ENCODE results near the gene TSSK3.
"Not testable (repeated sequence)": the region's sequence is repeated elsewhere in the genome, so short reads cannot be mapped to it uniquely, and the experiment has no call there.

TSSK3 gene

DNA sequence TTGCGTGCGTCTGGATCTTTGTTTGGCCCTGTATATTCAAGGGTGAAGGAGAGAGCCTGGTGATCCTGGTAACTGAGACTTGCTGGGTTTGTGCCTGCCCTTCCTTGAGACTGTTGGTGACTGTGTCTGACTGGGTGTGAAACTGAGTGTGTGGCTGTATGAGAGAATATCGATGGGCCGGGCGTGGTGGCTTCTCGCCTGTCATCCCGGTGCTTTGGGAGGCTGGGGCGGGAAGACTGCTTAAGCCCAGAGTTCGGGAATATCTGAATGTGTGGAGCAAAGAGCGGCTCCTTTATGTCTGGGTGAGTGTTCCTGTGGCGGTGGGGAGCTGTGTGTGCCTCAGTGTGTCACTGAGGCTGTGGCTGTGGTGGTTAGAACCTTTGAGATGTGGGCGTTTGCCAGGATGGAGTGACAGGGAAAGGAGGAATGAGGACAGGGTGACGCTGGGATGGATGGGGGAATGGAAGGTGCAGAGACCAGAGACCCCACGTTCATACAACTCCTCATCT, 23.6 kb upstream of the TSSK3 start:
- no peak for DNase-seq (ENCODE audit: low spot score)

DNA sequence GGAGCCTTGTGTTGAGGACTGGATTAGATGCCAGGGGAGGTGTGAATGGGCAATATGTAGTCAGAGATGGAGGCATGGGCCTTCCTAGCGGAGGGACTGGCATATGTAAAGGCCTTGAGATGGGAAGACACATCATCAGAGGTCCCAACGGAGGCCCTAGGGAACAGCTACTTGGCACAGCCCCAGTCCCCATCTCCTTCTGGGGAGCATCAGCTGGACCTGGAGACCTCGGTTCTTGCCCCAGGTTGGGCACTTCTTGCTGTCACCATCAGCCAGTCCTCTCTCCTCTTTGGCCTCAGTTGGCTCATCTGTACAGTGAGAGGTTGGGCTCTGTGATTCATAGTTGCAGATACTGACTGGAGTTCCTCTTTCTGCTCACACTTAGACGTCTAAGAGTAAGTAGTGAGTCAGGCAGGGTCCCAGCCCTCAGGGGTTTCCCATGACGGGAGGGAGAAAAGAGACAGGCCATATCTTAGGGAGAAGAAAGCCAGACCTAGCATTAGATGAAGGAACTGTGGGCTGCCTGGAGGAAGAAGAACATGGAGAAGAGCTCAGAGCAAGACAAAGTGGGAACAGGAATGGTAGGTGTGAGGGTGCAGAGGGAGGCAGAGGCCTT, 22.9 kb upstream of the TSSK3 start:
- DNase-seq (ENCODE audit: low spot score): no peak

- no peak for DNase-seq (ENCODE audit: low spot score)
Measured at GRCh38 chr1:32341186-32341757, 21.1 kb upstream of the TSSK3 start.

DNA sequence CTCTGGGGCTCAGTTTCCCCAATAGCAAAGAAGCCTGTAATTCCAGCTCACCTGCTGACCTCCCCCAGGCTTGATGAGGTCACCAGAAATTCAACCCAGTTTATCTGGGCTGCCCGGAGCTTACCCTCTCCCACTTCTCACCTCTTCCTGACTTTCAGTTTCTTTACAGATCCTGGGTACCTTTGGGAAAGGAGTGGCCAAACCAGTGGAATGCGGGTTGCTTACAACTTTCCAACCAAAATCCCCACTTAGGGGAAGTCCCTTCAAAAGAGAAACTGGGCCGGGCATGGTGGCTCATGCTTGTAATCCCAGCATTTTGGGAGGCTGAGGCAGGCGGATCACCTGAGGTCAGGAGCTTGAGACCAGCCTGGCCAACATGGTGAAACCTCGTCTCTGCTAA, 20.4 kb upstream of the TSSK3 start:
- no peak for DNase-seq (ENCODE audit: low spot score)

GRCh38 chr1:32342704-32343103, 19.6 kb upstream of the TSSK3 start:
- DNase-seq (ENCODE audit: low spot score): no peak

DNA sequence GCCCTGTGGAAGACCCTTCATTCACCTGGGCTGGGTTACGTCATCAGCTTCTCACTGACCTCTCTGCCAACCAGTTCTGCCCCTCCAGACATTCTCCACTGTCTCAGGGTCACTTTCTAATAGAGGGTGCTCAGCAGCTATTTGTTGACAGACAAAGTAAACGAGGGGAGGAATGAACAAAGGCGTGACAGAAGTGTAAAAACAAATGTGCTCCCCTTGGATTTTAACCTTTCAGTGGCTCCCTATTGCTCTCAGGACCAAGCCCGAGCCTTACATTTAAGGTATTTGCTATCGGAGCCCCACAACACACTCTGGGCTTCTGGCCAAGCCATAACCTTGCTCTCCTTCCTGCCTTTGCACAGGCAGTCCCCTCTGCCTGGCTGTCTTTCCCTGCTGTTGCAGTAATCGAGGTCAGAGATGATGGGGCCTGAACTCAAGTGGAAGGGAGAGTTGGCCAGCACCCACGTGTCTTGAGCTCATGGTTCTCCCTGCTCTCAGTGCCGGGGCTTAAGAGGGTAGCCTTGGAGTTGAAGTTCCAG, 17.0 kb upstream of the TSSK3 start:
- DNase-seq (ENCODE audit: low spot score): no peak

DNA sequence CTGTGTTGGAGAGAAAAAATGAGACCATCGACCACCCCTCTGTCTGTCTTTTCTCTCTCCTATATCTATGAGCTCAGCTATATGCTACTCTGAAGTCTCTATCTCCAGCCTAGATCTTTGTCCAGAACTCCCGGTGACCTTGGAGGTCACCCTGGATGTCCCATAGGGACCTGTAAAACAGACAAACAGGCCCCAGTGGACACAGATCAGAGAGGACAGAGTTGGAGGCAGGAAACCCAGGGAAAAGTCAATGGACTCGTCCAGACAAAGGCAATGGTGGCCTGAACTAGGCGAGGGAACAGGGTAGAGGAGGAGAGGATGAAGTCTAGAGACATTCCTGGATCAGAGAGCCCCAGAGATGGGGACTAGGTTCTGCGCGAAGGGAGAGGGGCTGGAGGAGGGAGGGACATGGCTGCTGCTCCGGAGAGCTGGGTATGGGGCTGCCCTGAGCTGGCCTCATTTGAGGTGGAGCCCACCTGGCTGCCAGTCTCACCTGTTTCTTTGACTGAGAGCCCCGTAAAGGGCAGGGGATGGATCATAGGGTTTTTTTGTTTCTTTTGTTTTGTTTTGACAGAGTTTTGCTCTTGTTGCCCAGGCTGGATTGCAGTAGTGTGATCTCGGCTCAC, 15.7 kb upstream of the TSSK3 start:
- no peak for DNase-seq (ENCODE audit: low spot score)

- no peak for DNase-seq (ENCODE audit: low spot score)
Measured at GRCh38 chr1:32349211-32349708, 13.1 kb upstream of the TSSK3 start.

DNA sequence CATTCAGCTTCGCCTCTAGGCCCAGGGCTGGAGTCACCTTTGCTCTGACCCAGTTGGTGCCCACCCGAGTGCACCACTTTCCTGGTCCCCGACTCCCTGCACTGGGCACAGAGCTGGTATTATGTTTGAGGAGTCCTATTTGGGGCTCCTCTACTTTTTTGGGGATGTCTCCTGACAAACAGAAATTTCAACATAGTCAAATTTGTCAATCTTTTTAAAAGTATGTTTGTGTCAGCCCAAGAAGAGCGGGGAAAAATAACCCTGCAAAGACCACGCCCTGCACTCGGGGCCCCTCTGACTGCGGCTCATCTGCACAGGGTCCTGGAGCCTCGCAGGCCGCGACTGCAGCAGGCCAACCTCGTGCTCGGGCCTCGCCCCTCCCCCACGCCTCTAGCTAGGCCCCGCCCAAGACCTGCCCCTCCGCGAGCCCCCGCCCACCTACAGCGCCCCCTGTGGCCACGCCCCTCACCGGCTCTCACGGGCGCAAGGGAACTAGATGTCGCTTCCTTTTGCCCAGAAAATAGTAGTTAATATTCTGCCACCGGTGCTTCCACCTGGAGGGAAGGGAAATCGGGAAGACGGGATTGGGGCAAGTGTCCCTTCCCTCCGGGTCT, 11.4 kb upstream of the TSSK3 start:
- DNase-seq (ENCODE audit: low spot score): peak; percentile 64

GRCh38 chr1:32351399-32352238, 10.7 kb upstream of the TSSK3 start:
- DNase-seq (ENCODE audit: low spot score): peak; percentile 89

DNA sequence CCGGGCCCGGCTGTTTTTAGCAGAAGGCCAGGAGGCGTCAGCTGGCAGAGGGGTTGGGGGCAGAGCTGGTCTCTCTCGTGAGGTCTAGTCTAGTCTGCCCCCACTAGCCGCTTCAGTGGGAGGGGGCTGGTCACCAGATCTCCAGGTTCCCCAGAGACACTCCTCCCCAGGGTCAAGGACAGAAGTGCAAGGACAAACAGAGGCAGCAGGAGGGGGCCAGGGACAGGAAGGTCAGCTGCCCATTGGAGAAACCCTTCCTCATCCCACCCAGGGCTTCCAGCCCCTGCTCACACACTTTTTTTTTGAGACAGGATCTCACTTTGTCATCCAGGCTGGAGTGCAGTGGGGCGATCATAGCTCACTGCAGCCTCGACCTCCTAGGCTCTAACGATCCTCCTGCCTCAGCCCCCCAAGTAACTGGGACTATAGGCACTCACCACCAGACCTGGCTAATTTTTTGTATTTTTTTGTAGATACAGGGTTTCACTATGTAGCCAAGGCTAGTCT, 10.0 kb upstream of the TSSK3 start:
- no peak for DNase-seq (ENCODE audit: low spot score)

DNA sequence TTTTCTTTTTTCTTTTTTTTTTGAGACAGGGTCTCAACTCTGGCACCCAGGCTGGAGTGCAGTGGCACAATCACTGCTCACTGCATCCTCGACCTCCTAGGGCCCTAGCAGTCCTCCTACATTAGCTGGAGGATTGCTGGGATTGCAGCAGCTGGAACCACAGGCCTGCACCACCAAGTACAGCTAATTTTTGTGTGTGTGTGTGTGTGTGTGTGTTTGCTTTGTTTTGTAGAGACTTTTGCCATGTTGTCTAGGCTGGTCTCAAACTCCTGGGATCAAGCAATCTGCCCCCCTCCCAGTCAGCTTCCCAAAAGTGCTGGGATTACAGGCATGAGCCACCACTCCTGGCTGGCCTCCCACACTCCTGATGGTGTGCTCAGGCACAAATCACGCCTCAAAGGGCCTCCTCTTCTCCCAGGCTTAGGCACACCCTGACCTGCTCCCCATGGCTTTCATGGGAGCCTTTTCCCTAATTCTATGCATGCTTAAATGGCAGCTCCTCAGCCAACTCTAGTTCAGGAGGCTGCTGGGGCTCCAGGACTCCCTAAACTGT, 9.4 kb upstream of the TSSK3 start:
- DNase-seq (ENCODE audit: low spot score): no peak

DNA sequence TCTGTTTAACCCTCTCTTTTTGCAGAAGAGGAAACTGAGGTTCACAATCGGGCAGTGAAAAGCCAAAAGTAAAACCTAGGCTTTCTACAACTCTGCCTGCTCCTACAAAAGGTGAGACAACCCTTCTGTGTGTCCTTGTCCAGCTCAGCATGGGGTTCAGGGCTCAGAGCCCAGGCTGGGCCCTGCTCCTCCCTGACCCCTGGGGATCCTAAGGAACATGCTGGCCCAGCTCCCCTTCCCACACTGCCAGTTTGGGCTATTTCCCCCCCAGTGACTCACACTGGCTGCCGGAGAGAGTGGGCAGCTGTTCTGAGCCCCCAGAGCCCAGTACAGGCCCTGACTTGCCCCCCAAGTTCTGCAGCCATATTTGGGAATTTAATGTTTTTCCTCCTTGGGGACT, 8.9 kb upstream of the TSSK3 start:
- DNase-seq (ENCODE audit: low spot score): no peak

DNA sequence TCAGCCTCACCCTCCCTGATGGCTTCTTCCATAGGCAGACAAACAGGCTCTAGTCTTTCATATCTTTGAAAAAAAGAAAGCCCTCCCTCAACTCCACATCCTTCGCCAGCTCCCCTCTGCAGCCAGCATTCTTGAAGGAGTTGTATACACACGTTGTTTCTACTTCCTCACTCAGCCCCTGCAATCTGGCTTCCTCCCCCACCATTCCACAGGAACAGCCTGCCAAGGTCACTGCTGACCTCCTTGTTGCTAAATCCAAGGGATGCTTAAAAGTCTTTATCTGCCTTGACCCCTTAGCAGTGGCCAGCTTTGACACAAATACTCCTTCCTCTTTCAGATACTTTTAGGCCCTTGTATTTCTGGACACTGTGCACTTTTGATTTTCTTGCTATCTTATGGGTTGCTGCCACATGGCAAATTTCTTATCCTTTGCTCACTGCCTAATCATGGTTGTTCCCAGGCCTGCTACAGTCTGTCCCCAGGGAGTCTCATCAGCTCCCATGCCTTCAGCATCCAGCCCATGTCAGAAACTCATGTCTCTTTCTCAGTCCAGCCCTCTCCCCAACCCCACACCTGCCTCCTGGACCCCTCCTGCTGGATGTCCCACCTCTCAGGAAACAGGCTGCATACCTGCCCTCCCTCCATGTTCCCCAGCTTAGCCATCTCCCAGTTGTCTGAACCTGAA, 8.3 kb upstream of the TSSK3 start:
- no peak for DNase-seq (ENCODE audit: low spot score)

DNA sequence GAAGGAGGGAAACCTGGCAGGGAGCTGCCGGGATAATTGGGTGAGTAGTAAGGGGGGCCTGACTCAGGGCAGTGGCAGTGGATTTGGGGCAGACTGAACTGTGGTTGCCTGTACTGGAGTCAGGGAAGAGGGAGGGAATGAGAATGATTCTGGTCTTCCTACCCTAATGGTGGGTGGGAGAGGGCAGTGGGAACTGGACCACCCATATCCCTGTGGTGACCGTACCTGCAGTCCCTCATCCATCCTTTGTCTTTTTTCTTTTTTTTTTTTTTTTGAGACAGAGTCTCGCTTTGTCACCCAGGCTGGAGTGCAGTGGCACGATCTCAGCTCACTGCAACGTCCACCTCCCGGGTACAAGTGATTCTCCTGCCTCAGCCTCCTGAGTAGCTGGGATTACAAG, 6.6 kb upstream of the TSSK3 start:
- DNase-seq (ENCODE audit: low spot score): not testable (repeated sequence)

- no peak for DNase-seq (ENCODE audit: low spot score)
Measured at GRCh38 chr1:32356478-32356877, 5.9 kb upstream of the TSSK3 start.

- no peak for DNase-seq (ENCODE audit: low spot score)
Measured at GRCh38 chr1:32357614-32358013, 4.7 kb upstream of the TSSK3 start.

GRCh38 chr1:32358435-32358834, 3.9 kb upstream of the TSSK3 start:
- no peak for DNase-seq (ENCODE audit: low spot score)

GRCh38 chr1:32361308-32361673, 1.0 kb upstream of the TSSK3 start:
- no peak for DNase-seq (ENCODE audit: low spot score)

- no peak for DNase-seq (ENCODE audit: low spot score)
Measured at GRCh38 chr1:32361674-32362473, 465 bp upstream of the TSSK3 start.

Measured in COLO829 (cell line).